B cell (primary cell): ENCODE measurements around the gene DNAJB8. TPM values are rescaled to one million over a fixed set of nuclear protein-coding genes. Genes with fewer than 3 reads are reported as not detected.

Experiments used
- ATAC-seq: fragments of 200-7000 bp; cut with Tn5 transposase; one replicate; pipeline ENCODE4 v1.10.0; 2021; ENCODE audit warnings: low read depth, mild to moderate bottlenecking, moderate number of reproducible peaks, moderate library complexity
- CTCF ChIA-PET: fragments of 350-600 bp; sonication (Branson Sonifier 250); formaldehyde crosslinking; loops from one replicate; lab custom pipeline; 2021; ENCODE audit warnings: antibody characterized with exemption, inconsistent platforms; lab: Charles Lee
- POLR2A ChIA-PET: fragments of 350-600 bp; sonication (Branson Sonifier 250); formaldehyde crosslinking; loops from one replicate; lab custom pipeline; 2021; ENCODE audit warnings: antibody characterized with exemption; lab: Charles Lee
- DNase-seq: peaks from one replicate; pipeline ENCODE4 v3.0.0; 2013
- H2AFZ ChIP-seq: 2 replicates; pipeline ENCODE4 v1.6.1; 2012; ENCODE audit warnings: mild to moderate bottlenecking, low read depth, low read length; ENCODE audit not compliant: insufficient read depth, poor library complexity, severe bottlenecking
- H3K27ac ChIP-seq, 2 donors: 1 replicate in 1 of 2; 2 replicates in 1 of 2; pipeline ENCODE4 v1.5.1; 2012 to 2013; ENCODE audit warnings: low read length in 2 of 2, mild to moderate bottlenecking in 2 of 2, moderate library complexity in 1 of 2
- H3K27me3 ChIP-seq, 4 experiments: fragments of 200-600 bp in 1 of 4; sonication (generic) in 1 of 4; replicated peaks in 1 of 4; 1 replicate in 2 of 4; 2 replicates in 2 of 4; pipeline versions ENCODE4 v1.6.1 to v1.7.0; 2013 to 2016; ENCODE audit warnings: low read length in 3 of 4, mild to moderate bottlenecking in 2 of 4, mixed read lengths in 1 of 4, moderate library complexity in 1 of 4; ENCODE audit not compliant: insufficient read depth in 4 of 4, control insufficient read depth in 3 of 4; ENCODE audit errors: control extremely low read depth in 1 of 4
- H3K36me3 ChIP-seq, 2 experiments: replicated peaks in 1 of 2; 1 replicate in 1 of 2; 2 replicates in 1 of 2; pipeline versions ENCODE4 v1.6.1 to v1.7.1; 2013; ENCODE audit warnings: low read length in 1 of 2; ENCODE audit not compliant: insufficient read depth in 2 of 2, control insufficient read depth in 1 of 2; ENCODE audit errors: control extremely low read depth in 1 of 2, extremely low read depth in 1 of 2
- H3K4me1 ChIP-seq, 2 donors: fragments of 200-600 bp in 1 of 2; sonication (generic) in 1 of 2; 1 replicate in 1 of 2; 2 replicates in 1 of 2; pipeline versions ENCODE4 v1.5.1 to v1.6.1; 2013 to 2017; ENCODE audit warnings: low read length in 2 of 2; ENCODE audit not compliant: control insufficient read depth in 2 of 2, insufficient read depth in 2 of 2
- H3K4me2 ChIP-seq: replicated peaks from 2 replicates; pipeline ENCODE3; 2012; ENCODE audit warnings: mild to moderate bottlenecking, low read depth, low read length; ENCODE audit not compliant: poor library complexity, severe bottlenecking
- H3K4me3 ChIP-seq, 5 experiments: fragments of 200-600 bp in 1 of 5; sonication (generic) in 1 of 5; 1 replicate in 3 of 5; 2 replicates in 2 of 5; pipeline versions ENCODE4 v1.5.1 to v1.7.0; 2011 to 2016; ENCODE audit warnings: low read length in 4 of 5, mild to moderate bottlenecking in 4 of 5, low read depth in 2 of 5, control low read depth in 1 of 5, moderate library complexity in 1 of 5; ENCODE audit not compliant: insufficient read depth in 1 of 5; ENCODE audit errors: control extremely low read depth in 1 of 5, extremely low read depth in 1 of 5
- H3K79me2 ChIP-seq: fragments of 200-600 bp; sonication (generic); one replicate; pipeline ENCODE4 v1.6.0; 2016; ENCODE audit warnings: low read length; ENCODE audit not compliant: control insufficient read depth, insufficient read depth
- H3K9ac ChIP-seq: fragments of 200-600 bp; sonication (generic); 2 replicates; pipeline ENCODE4 v1.6.1; 2017; ENCODE audit warnings: mild to moderate bottlenecking, low read length, moderate library complexity
- H3K9me3 ChIP-seq, 3 donors: one replicate each; pipeline versions ENCODE4 v1.6.1 to v1.7.1; 2013; ENCODE audit warnings: low read length in 2 of 3; ENCODE audit not compliant: control insufficient read depth in 2 of 3, insufficient read depth in 1 of 3; ENCODE audit errors: control extremely low read depth in 1 of 3
- H4K20me1 ChIP-seq: 2 replicates; pipeline ENCODE4 v1.6.0; 2012; ENCODE audit warnings: mild to moderate bottlenecking, low read length; ENCODE audit not compliant: insufficient read depth, control insufficient read depth, poor library complexity, severe bottlenecking
- H3K27ac Mint-ChIP-seq: one replicate; pipeline ENCODE4 v1.8.0; 2021; ENCODE audit warnings: mixed read lengths
- H3K27me3 Mint-ChIP-seq: one replicate; pipeline ENCODE4 v1.8.0; 2021; ENCODE audit warnings: mixed read lengths
- H3K4me1 Mint-ChIP-seq: one replicate; pipeline ENCODE4 v1.8.0; 2021; ENCODE audit warnings: mixed read lengths
- H3K4me3 Mint-ChIP-seq: one replicate; pipeline ENCODE4 v1.8.0; 2021; ENCODE audit warnings: mixed read lengths
- H3K9me3 Mint-ChIP-seq: one replicate; pipeline ENCODE4 v1.8.0; 2022; ENCODE audit warnings: mixed read lengths; ENCODE audit not compliant: insufficient read depth
- EZH2 ChIP-seq: IDR thresholded peaks from 2 replicates; pipeline ENCODE4 v1.6.1; 2012; ENCODE audit warnings: borderline replicate concordance, low read depth, mild to moderate bottlenecking, moderate library complexity, low read length; ENCODE audit not compliant: insufficient read depth, poor library complexity, severe bottlenecking
- WGBS: methylation state at CpG from one replicate; pipeline ENCODE4 v1.1.5; 2013; ENCODE audit warnings: missing lambda C conversion rate; ENCODE audit not compliant: insufficient coverage; 5-methylcytosine and 5-hydroxymethylcytosine counted together
- intact Hi-C: fragments of 100-400 bp; cut with micrococcal nuclease; formaldehyde crosslinking; loops from one replicate; pipeline ENCODE4 v1.10.0; 2022
- polyA plus RNA-seq: library from polyadenylated mRNA; depleted of rRNA; stranded (reverse); fragments of >200 nt; gene quantifications from 2 replicates; pipeline ENCODE4 v1.2.3, GENCODE V29; 2012
- total RNA-seq, 2 donors: library from RNA; stranded (reverse); fragments of 120-200 nt in 1 of 2; gene quantifications; 1 replicate in 1 of 2; 2 replicates in 1 of 2; pipeline versions ENCODE4 v1.2.3 to v1.2.4, GENCODE V29; 2013 to 2022
- TF ChIP-seq, protein P1 (sequence below): fragments of 200-600 bp; IDR thresholded peaks from one replicate; pipeline ENCODE4 v1.8.0; 2022; ENCODE audit warnings: antibody characterized with exemption, mild to moderate bottlenecking

Gene DNAJB8
- total and polyA plus RNA-seq, 2 donors (not counting 1 experiment from before 2014, with no cell fraction given) = not detected

DNA sequence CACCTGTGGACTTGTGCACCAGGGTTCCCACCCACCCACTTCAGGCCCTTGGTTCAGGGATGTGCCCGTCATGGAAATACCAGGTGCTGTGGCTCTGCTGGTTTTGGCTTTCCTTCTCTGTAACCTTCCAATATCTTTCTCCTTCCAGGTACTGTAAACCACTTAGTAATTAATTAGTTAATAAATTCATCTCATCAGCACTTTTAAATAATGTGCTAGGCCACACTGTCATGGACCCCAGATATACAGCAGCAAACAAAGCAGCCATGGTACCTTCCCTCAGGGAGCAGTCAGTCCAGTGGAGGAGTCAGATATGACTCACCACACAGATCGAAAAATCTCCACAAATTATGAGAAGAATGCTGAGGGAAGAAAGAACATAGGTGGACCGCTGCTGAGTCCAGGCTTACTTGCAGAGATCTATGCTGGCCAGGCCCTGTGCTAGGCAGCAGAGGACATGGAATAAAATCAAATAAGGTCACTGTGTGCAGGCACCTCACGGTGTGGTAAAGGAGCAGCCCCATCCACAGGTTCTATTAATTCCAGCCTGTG is 33.1 kb upstream of the DNAJB8 start:
- no peak overlapping the region for H3K9ac ChIP-seq
- WGBS = 83% methylated on average over 1 of the region's 4 CpGs
- TF ChIP-seq, protein P1, sequence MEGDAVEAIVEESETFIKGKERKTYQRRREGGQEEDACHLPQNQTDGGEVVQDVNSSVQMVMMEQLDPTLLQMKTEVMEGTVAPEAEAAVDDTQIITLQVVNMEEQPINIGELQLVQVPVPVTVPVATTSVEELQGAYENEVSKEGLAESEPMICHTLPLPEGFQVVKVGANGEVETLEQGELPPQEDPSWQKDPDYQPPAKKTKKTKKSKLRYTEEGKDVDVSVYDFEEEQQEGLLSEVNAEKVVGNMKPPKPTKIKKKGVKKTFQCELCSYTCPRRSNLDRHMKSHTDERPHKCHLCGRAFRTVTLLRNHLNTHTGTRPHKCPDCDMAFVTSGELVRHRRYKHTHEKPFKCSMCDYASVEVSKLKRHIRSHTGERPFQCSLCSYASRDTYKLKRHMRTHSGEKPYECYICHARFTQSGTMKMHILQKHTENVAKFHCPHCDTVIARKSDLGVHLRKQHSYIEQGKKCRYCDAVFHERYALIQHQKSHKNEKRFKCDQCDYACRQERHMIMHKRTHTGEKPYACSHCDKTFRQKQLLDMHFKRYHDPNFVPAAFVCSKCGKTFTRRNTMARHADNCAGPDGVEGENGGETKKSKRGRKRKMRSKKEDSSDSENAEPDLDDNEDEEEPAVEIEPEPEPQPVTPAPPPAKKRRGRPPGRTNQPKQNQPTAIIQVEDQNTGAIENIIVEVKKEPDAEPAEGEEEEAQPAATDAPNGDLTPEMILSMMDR = no peak
- TF ChIP-seq EZH2 = no peak
- H3K4me1 ChIP-seq = peaks cover 5 to 9% of the 10 kb centered on the region in 2 donors
- no peaks in the 10 kb centered on the region for H3K79me2 ChIP-seq
- Mint-ChIP-seq H3K27ac (no peak overlapping the region), H3K4me3 (no peak overlapping the region), H3K9me3 (no peaks in the 10 kb centered on the region), H3K27me3 (peaks cover 79% of the 10 kb centered on the region), H3K4me1 (peaks cover 17% of the 10 kb centered on the region)
- CTCF ChIA-PET = interaction anchor here (1.0 to 1.7 kb wide), 2 partner anchors 110 to 405 kb away, joined by 3 to 8 read pairs; no protein-coding TSS in a partner anchor
- H3K36me3 ChIP-seq = no peaks in the 10 kb centered on the region
- H3K4me3 ChIP-seq = no peak overlapping the region
- no peak overlapping the region for H3K4me2 ChIP-seq
- ATAC-seq (no peak), DNase-seq (no peak)
- H3K9me3 ChIP-seq = peaks cover 0 to 3% (median 0%) of the 10 kb centered on the region in 3 donors
- intact Hi-C loops = no loop called here
- POLR2A ChIA-PET = interaction anchor here (0.6 kb wide), 1 partner anchor 102 kb away, joined by 6 read pairs; no protein-coding TSS in a partner anchor
- no peaks in the 10 kb centered on the region for H4K20me1 ChIP-seq
- H2AFZ ChIP-seq = no peak overlapping the region
- peaks cover 0 to 47% (median 20%) of the 10 kb centered on the region in 4 experiments for H3K27me3 ChIP-seq
- H3K27ac ChIP-seq = no peak overlapping the region

DNA sequence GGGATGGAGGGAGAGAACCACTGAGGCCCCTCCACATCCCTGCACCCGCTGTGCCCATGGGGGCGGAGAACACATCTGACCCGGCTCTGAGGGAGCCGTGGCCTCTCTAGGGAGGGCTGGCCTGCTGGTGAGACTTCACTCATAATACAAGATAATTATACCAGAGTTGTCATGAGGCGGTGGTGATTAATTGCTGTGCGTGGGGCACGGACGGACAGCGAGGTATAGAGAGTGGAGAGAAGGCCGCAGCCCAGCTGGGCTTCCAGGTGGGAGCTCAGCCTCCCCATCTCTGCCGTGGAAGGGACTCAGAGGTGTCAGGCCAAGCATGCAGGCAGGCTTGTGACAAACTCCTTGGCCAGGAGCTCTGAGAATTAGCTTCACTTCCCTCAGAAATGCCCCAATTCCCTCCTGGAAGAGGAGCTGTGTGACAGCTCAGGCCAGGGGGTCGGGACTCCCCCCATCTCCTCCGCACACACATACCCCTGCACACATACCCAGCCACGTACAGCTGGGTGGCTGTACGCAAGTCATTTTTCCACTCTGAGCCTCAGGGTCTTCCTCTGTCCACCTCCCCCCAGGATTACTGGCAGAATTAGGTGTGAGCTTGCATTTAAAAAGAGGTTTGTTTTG is 32.3 kb upstream of the DNAJB8 start:
- Mint-ChIP-seq H3K4me3 (peak overlapping the region; percentile 66), H3K27ac (no peak overlapping the region), H3K9me3 (no peaks in the 10 kb centered on the region), H3K4me1 (peaks cover 20% of the 10 kb centered on the region), H3K27me3 (peaks cover 85% of the 10 kb centered on the region)
- H3K27ac ChIP-seq = no peak overlapping the region
- H3K36me3 ChIP-seq = no peaks in the 10 kb centered on the region
- no peak overlapping the region for H3K4me3 ChIP-seq
- H2AFZ ChIP-seq = no peak overlapping the region
- H4K20me1 ChIP-seq = no peaks in the 10 kb centered on the region
- no peaks in the 10 kb centered on the region for H3K79me2 ChIP-seq
- DNase-seq (no peak), ATAC-seq (no peak)
- H3K27me3 ChIP-seq = peaks cover 0 to 48% (median 24%) of the 10 kb centered on the region in 4 experiments
- H3K9ac ChIP-seq = no peak overlapping the region
- peaks cover 5 to 9% of the 10 kb centered on the region in 2 donors for H3K4me1 ChIP-seq
- CTCF ChIA-PET = interaction anchor here (0.8 to 1.8 kb wide), 4 partner anchors 73 to 406 kb away, joined by 3 to 8 read pairs (median 4); no protein-coding TSS in a partner anchor
- peaks cover 0 to 3% (median 0%) of the 10 kb centered on the region in 3 donors for H3K9me3 ChIP-seq
- WGBS = 91% methylated on average over 8 of the region's 15 CpGs
- TF ChIP-seq EZH2 = no peak
- TF ChIP-seq, protein P1 = no peak
- no peak overlapping the region for H3K4me2 ChIP-seq
- intact Hi-C loops = loop anchor here (1.0 kb wide), 1 partner anchor 424 kb away; no protein-coding TSS in a partner anchor
- POLR2A ChIA-PET = interaction anchor here (0.6 kb wide), 1 partner anchor 103 kb away, joined by 6 read pairs; no protein-coding TSS in a partner anchor
